ENCODE results near the gene KRAS.
A peak's percentile ranks its signal among the peaks of the same experiment; 100 is the strongest.

KRAS gene

GRCh38 chr12:25207846-25208245 lies 42.9 kb downstream of the KRAS start:
- TF ChIP-seq CTCF (IDR thresholded peaks at IDR 0.05; ENCODE audit: low read depth, low read length), result no peak
- in situ Hi-C loops (cut with HindIII; ENCODE audit: low sequenced_read_pairs), result no loop called here

GRCh38 chr12:25207411-25207810 lies 43.3 kb downstream of the KRAS start:
- H3K4me3 ChIP-seq (ENCODE audit: low read depth, low read length), result no peak overlapping the region
- in situ Hi-C loops (cut with HindIII; ENCODE audit: low sequenced_read_pairs), result no loop called here
- no peak for DNase-seq (ENCODE audit: low read depth, low spot score)
- no peak for TF ChIP-seq CTCF (IDR thresholded peaks at IDR 0.05; ENCODE audit: low read depth, low read length)

More at GRCh38 chr12:25207846-25208245, 42.9 kb downstream of the KRAS start:
- no peak overlapping the region for H3K4me3 ChIP-seq (ENCODE audit: low read depth, low read length)
- DNase-seq (ENCODE audit: low read depth, low spot score), result no peak

- in situ Hi-C loops (cut with HindIII; ENCODE audit: low sequenced_read_pairs), result no loop called here
- no peak for TF ChIP-seq CTCF (IDR thresholded peaks at IDR 0.05; ENCODE audit: low read depth, low read length)
- no peak for DNase-seq (ENCODE audit: low read depth, low spot score)
- no peak overlapping the region for H3K4me3 ChIP-seq (ENCODE audit: low read depth, low read length)
These were observed 48.6 kb downstream of the KRAS start for GRCh38 chr12:25202137-25202536.

GRCh38 chr12:25200703-25201102 lies 50.0 kb downstream of the KRAS start:
- in situ Hi-C loops (cut with HindIII; ENCODE audit: low sequenced_read_pairs), result no loop called here
- no peak overlapping the region for H3K4me3 ChIP-seq (ENCODE audit: low read depth, low read length)
- TF ChIP-seq CTCF (IDR thresholded peaks at IDR 0.05; ENCODE audit: low read depth, low read length), result no peak
- DNase-seq (ENCODE audit: low read depth, low spot score), result peak; percentile 51

- in situ Hi-C loops (cut with HindIII; ENCODE audit: low sequenced_read_pairs), result no loop called here
- no peak for DNase-seq (ENCODE audit: low read depth, low spot score)
- TF ChIP-seq CTCF (IDR thresholded peaks at IDR 0.05; ENCODE audit: low read depth, low read length), result no peak
- no peak overlapping the region for H3K4me3 ChIP-seq (ENCODE audit: low read depth, low read length)
These were observed 53.1 kb downstream of the KRAS start for GRCh38 chr12:25197608-25198007.

- TF ChIP-seq CTCF (IDR thresholded peaks at IDR 0.05; ENCODE audit: low read depth, low read length), result no peak
- H3K4me3 ChIP-seq (ENCODE audit: low read depth, low read length), result peak within 1 kb of the TSS; percentile 75
- in situ Hi-C loops (cut with HindIII; ENCODE audit: low sequenced_read_pairs), result no loop called here
These were observed 55.4 kb downstream of the KRAS start, which contains the start of the genes DNAI7 and ETFRF1 for GRCh38 chr12:25195056-25195971. TSS of gene DNAI7 (minus strand) at chr12:25195160. CDS start at chr12:25195078, 82 bp downstream. TSS of gene ETFRF1 (plus strand) at chr12:25195237. CDS start at chr12:25203957, 8,720 bp downstream.

More at GRCh38 chr12:25195056-25195971, 55.4 kb downstream of the KRAS start, which contains the start of the genes DNAI7 and ETFRF1:
- DNase-seq (ENCODE audit: low read depth, low spot score), result peak; percentile 98
